Mucosa of stomach (tissue), 1 donor: ENCODE results near the gene GLG1.

ENCODE experiments used
- H3K27me3 ChIP-seq: one replicate; pipeline ENCODE4 v1.7.0; 2013; ENCODE audit warnings: mild to moderate bottlenecking, low read length; ENCODE audit not compliant: control insufficient read depth, insufficient read depth
- H3K36me3 ChIP-seq: one replicate; pipeline ENCODE4 v1.7.0; 2013; ENCODE audit warnings: low read length; ENCODE audit not compliant: control insufficient read depth, insufficient read depth
- H3K4me1 ChIP-seq: one replicate; pipeline ENCODE4 v1.7.0; 2013; ENCODE audit warnings: mild to moderate bottlenecking, low read length; ENCODE audit not compliant: control insufficient read depth, insufficient read depth
- H3K4me3 ChIP-seq: one replicate; pipeline ENCODE4 v1.7.0; 2013; ENCODE audit warnings: low read length
- H3K9ac ChIP-seq: one replicate; pipeline ENCODE4 v1.7.0; 2013; ENCODE audit warnings: mild to moderate bottlenecking, low read length, moderate library complexity
- H3K9me3 ChIP-seq: one replicate; pipeline ENCODE4 v1.7.0; 2013; ENCODE audit warnings: mild to moderate bottlenecking, low read length, moderate library complexity; ENCODE audit not compliant: control insufficient read depth
- donor health status: Pancreatic carcinoma.

GLG1 gene

DNA sequence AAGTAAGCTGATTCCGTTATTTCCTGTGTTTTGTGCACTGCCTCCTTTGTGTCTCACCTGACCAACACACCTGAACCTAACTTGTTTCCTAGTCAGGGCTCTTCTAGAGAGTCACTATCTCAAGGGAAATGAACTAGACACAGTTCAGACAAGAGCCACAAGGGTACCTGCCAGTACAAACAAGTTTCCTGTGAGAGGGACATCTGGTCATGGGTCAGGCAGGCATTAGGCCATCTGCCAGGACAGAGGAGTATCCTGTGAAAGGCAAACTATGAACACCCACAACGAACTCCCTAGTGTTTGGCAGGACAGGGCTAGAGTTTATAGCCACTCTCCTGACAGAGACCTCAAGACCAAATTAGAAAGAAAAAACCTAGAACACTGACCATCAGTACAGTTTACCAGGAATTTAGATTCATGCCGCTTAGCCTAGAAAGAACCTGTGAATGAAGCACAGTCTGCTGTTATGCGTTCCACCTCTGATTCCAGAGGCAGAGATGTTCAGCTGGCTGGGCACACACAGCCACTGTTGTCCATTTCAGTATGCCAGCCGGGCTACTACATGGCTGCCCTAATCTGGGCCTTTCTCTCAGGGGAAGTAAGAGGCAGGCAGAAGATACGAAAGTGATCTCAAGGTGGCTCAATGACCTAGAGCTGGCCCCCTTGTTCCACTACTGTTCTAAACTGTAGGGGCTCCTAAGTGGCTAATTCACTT, 20.7 kb upstream of the GLG1 start:
- no peaks in the 10 kb centered on the region for H3K9me3 ChIP-seq
- no peaks in the 10 kb centered on the region for H3K36me3 ChIP-seq
- no peak overlapping the region for H3K4me3 ChIP-seq
- no peaks in the 10 kb centered on the region for H3K27me3 ChIP-seq
- H3K9ac ChIP-seq, result no peak overlapping the region
- no peaks in the 10 kb centered on the region for H3K4me1 ChIP-seq

DNA sequence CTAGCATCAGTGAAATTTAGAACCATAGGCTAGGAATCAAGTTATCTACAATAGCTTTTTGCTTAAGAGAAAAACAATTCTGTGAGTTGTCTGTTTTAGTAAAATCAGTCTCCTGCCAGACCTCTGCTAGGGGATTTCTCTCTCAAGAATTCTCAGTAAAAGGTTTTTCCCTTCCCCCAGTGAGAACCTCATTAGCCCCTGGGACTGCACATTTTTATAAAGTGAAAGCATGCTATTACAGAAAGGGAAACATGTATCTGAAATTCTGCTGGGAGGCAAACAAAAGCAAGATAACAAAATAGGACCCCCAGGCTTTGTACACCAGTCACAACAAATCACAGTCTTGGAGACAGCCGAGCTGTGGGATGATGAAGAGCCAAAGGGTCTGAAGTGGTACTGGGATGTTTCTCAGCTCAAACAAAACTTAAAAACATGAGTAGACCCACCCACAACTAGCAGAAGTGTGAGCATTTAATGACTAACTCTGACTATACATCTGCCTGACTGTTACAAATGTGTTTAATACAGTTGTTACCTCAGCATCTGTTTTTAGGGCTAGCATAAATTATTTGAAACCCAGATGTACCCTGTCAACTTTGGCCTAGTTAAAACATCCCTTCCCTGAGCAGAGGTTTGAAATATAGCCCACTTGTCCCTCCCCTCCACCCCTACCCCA, 20.0 kb upstream of the GLG1 start:
- no peaks in the 10 kb centered on the region for H3K9me3 ChIP-seq
- no peaks in the 10 kb centered on the region for H3K36me3 ChIP-seq
- no peaks in the 10 kb centered on the region for H3K27me3 ChIP-seq
- no peaks in the 10 kb centered on the region for H3K4me1 ChIP-seq
- H3K4me3 ChIP-seq, result no peak overlapping the region
- no peak overlapping the region for H3K9ac ChIP-seq

DNA sequence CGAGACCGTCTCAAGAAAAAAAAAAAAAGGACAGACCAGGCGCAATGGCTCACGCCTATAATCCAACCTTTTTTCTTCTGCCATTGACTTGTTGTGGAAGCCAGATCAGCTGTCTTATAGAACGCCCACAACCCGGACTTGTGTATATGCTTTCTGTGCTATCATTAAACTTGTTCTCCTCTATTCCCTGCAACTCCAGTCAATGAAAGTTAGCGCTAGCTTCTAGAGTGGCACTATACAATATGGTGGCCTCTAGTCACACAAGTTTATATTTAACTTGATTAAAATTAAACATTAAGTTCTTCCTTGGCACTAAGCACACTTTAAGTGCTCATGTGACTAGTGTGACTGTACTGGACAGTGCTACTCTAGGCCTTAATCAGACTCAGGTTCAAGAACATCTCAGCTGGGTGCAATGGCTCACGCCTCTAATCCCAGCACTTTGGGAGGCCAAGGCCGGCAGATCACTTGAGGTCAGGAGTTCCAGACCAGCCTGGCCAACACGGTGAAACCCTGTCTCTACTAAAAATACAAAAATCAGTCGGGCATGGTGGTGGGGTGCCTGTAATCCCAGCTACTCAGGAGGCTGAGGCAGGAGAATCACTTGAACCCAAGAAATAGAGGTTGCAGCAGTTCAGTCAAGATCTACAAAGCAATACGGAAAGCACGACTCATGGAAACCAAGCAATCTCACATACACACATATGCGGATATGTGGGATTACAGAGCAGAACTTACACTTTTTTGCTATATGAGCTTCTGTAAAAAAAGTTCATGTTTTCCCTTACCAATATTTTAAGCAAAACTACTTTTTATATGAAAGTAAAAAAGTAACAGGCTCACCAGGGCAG, 18.8 kb upstream of the GLG1 start:
- Histone ChIP-seq H3K27me3 (no peaks in the 10 kb centered on the region), H3K4me3 (no peak overlapping the region), H3K9me3 (no peaks in the 10 kb centered on the region), H3K9ac (no peak overlapping the region), H3K36me3 (no peaks in the 10 kb centered on the region), H3K4me1 (no peaks in the 10 kb centered on the region)

DNA sequence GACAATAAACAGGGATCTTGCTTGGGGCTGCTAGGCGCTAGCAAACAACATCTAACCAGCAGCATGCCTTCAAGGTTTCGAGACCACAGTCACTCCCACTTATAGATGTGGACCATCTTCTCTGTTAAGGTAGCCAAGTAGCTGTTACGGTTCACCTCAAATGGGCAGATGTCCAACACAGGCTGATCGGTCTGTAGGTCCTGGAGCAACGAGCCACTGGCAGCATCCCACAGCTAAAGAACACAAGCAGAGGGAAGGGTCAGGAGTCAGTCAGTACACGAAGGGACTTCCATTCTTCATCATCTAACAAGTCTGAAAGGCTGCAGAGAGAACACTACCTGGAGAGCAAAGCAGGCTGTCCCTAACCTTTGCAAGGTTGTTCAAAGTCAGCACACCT, 16.9 kb upstream of the GLG1 start:
- no peaks in the 10 kb centered on the region for H3K9me3 ChIP-seq
- no peak overlapping the region for H3K4me3 ChIP-seq
- H3K36me3 ChIP-seq, result no peaks in the 10 kb centered on the region
- no peaks in the 10 kb centered on the region for H3K27me3 ChIP-seq
- H3K4me1 ChIP-seq, result no peaks in the 10 kb centered on the region
- H3K9ac ChIP-seq, result no peak overlapping the region

DNA sequence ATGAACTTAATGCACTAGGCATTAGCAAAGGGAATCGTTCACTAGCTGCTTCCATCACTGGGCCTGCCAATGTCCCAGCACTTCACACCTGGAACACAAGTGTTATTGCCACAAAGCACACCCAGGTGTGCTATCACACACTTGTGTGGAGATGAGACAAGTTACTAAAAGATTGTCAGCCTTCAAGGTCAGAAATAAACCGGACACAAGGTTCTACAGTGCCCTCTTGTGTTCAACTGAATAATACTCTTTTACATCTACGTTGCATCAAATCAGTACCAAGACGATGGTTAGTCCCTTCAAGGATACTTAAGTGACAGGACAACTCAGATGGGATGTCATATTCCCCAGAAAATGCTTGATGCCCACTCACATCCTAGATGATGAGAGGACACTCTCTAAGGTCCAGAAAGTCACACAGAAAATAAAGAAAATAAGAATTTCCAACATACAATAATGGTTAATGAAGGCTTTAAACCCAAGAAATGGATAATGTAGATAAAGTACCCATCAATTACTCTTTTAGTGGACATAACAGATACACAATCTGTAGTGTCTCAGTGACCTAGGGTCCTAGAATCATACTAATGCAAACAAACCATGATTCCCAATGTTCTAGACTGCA, 16.4 kb upstream of the GLG1 start:
- Histone ChIP-seq H3K9ac (no peak overlapping the region), H3K4me3 (no peak overlapping the region), H3K9me3 (no peaks in the 10 kb centered on the region), H3K27me3 (no peaks in the 10 kb centered on the region), H3K4me1 (no peaks in the 10 kb centered on the region), H3K36me3 (no peaks in the 10 kb centered on the region)

DNA sequence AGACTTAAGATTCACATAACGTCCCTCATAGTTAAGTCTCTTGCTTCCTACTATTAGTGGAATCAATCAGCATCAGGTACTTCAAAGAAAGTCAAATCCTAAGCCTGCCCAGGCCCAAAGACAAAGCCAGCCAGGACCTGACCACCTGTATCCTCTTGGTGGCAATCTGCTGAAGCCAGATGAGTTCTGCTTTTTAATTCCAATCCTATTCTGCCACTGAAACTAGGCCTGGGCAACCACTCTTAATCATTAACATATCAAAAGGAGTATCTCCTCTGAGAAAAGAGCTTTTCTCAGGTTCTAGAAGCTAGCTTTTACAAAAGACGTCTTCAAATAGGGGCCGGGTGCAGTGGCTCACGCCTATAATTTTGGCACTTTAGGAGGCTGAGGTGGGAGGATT, 15.1 kb upstream of the GLG1 start:
- Histone ChIP-seq H3K9me3 (no peaks in the 10 kb centered on the region), H3K27me3 (no peaks in the 10 kb centered on the region), H3K4me3 (no peak overlapping the region), H3K36me3 (no peaks in the 10 kb centered on the region), H3K9ac (no peak overlapping the region), H3K4me1 (no peaks in the 10 kb centered on the region)

DNA sequence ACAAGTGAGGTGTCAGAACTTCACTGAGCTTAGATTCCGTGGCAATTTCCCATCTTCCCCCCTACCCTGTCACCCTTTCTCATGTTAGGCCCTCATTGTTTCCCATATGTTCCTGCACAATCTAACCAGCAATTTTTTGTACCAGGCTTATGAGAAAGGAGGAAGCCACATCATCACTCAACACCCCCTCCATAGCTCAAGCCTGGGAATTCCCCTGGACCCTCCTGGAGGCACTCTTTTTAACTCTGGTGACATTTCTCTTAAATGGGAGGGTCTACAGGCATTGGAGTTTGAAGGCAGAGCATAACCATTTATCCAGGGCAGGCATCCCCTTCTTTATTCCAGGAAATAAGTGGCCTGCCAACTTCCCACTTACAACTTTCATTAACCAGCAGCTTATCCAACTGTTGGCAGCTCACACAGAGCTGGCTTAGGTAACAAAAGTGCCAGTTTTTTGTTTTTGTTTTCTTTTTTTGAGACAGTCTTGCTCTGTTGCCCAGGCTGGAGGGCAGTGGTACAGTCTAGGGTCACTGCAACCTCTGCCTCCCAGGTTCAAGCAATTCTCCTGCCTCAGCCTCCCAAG, 10.4 kb upstream of the GLG1 start:
- Histone ChIP-seq H3K4me3 (no peak overlapping the region), H3K36me3 (no peaks in the 10 kb centered on the region), H3K27me3 (no peaks in the 10 kb centered on the region), H3K9ac (no peak overlapping the region), H3K4me1 (no peaks in the 10 kb centered on the region), H3K9me3 (no peaks in the 10 kb centered on the region)

DNA sequence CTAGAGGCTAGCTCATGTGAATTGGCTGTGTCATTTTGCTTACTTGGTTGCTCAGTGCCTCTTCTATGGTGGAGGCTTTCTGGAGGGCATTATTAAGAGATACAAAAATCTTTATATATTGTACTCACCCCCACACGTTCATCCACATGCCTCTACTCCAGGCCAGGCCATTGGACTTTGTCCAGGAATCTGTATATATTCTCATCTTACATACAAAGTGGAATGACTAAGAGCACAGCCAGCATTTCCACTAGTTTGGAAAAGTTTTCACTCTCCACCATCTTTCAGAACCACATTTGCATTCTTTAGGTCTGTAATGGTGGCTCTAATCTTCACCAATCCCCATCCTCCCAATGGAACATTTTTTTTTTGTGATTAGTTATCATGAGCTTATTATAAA, 4.8 kb upstream of the GLG1 start:
- no peak overlapping the region for H3K4me3 ChIP-seq
- no peaks in the 10 kb centered on the region for H3K27me3 ChIP-seq
- no peaks in the 10 kb centered on the region for H3K36me3 ChIP-seq
- H3K4me1 ChIP-seq, result peaks cover 7% of the 10 kb centered on the region
- H3K9ac ChIP-seq, result no peak overlapping the region
- no peaks in the 10 kb centered on the region for H3K9me3 ChIP-seq

DNA sequence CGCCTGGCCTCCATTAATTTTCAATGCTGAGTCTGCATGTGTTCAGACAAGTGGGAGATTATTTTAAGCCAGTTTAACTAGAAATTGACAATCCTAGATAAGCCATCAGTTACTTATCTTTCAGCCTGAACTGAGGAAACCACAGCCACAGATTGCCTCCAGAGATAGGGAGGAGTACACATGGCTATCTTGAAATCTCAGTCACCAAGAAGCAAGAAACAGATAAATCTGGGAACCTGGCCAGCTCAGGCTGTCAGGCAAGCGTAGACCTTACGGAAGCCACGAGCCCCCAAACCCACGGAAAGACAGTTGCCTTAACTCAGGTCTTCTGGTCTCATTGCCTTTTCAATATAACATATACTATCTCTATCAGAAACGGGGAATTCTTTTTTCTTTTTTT, 2.0 kb upstream of the GLG1 start:
- Histone ChIP-seq H3K9me3 (no peaks in the 10 kb centered on the region), H3K27me3 (no peaks in the 10 kb centered on the region), H3K9ac (no peak overlapping the region), H3K4me1 (peaks cover 11% of the 10 kb centered on the region), H3K4me3 (no peak overlapping the region), H3K36me3 (no peaks in the 10 kb centered on the region)

DNA sequence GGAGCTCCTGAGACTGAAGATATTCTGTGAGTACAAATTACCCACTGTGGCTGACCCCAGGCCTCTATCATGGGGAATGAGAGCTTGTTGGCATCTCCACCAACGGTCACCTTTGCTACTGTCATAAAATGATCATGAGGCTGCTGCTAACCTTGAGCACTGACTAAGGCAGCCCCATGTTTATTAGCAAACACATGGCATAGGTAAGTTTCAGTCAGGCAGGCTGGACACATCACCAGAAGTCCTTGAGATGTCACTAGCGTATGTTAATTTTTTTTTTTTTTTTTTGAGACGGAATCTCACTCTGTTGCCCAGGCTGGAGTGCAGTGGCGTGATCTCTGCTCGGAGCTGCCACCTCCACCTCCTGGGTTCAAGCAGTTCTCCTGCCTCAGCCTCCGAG, 1.5 kb upstream of the GLG1 start:
- Histone ChIP-seq H3K27me3 (no peaks in the 10 kb centered on the region), H3K36me3 (no peaks in the 10 kb centered on the region), H3K9ac (no peak overlapping the region), H3K9me3 (no peaks in the 10 kb centered on the region), H3K4me1 (peaks cover 14% of the 10 kb centered on the region), H3K4me3 (no peak overlapping the region)

DNA sequence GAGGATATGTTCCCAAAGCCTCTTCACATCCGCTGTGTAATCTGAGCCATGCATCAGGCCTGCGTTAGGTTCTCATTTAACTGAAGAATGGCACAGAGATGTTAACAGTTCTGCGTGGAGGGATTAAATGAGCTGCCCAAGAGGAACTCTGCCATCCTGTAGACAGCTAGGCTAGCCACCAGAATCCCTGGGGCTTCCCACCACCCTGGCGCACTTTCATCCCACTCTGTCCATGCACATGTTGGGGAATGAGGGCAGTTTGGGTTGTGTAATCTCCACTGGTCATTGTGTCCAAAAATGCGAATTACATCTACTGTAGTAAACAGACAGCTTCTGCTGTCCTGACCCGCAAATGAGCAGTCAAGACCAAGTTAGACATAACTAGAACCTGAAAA, 1.0 kb upstream of the GLG1 start:
- Histone ChIP-seq H3K9ac (no peak overlapping the region), H3K27me3 (no peaks in the 10 kb centered on the region), H3K9me3 (no peaks in the 10 kb centered on the region), H3K4me3 (no peak overlapping the region), H3K4me1 (peaks cover 14% of the 10 kb centered on the region), H3K36me3 (no peaks in the 10 kb centered on the region)
